HCT116 (cell line): ENCODE results near the gene PIP4K2A. TPM values are rescaled to one million over a fixed set of nuclear protein-coding genes. Genes with fewer than 3 reads are reported as not detected.

Experiments used
- ATAC-seq: fragments of 200-7000 bp; cut with Tn5 transposase; 2 replicates; pipeline ENCODE4 v1.9.1; 2020; ENCODE audit warnings: mild to moderate bottlenecking, moderate library complexity
- BruUV-seq: library from RNA; stranded (reverse); fragments of 400-500 nt; replicated peaks from 2 replicates; lab custom pipeline; 2021; lab: Mats Ljungman, UMichigan
- CTCF ChIA-PET: fragments of 300-600 bp; sonication (Branson Sonifier 250); formaldehyde crosslinking; loops from one replicate; lab custom pipeline; 2021; ENCODE audit warnings: antibody characterized with exemption; lab: Charles Lee
- POLR2A ChIA-PET: fragments of 300-600, 350-600 bp; sonication (Branson Sonifier 250); formaldehyde crosslinking; loops from one replicate; lab custom pipeline; 2021; ENCODE audit warnings: antibody characterized with exemption; lab: Charles Lee
- RAD21 ChIA-PET, 2 experiments: fragments of 300-600 bp; sonication (Branson Sonifier 250); formaldehyde crosslinking; loops; one replicate each; lab custom pipeline; 2023; ENCODE audit warnings: low total read pairs in 2 of 2; ENCODE audit not compliant: uncharacterized antibody in 2 of 2, unreplicated experiment in 2 of 2, low non-redundant PET in 1 of 2; lab: Charles Lee
- DNase-seq: peaks from one replicate; pipeline ENCODE4 v3.0.0-alpha.2; 2010; ENCODE audit warnings: low read depth, low spot score
- H2AFZ ChIP-seq: fragments of 200-600 bp; shearing (Covaris generic), sonication (generic); 2 replicates; pipeline ENCODE4 v1.6.1; 2017; ENCODE audit warnings: low read depth, mixed run types, mixed read lengths, antibody characterized with exemption, low read length; ENCODE audit not compliant: poor library complexity, severe bottlenecking
- H3K27ac ChIP-seq: 2 replicates; pipeline ENCODE4 v1.5.1; 2012; ENCODE audit warnings: low read depth, low read length
- H3K27me3 ChIP-seq: fragments of 200-600 bp; sonication (generic); 2 replicates; pipeline ENCODE4 v1.6.1; 2016; ENCODE audit warnings: mixed run types, low read length, mixed read lengths; ENCODE audit not compliant: insufficient read depth
- H3K36me3 ChIP-seq, 2 experiments: fragments of 200-500 bp in 1 of 2; fragments of 200-600 bp in 1 of 2; sonication (Bioruptor generic) in 1 of 2; sonication (generic) in 1 of 2; 2 replicates each; pipeline versions ENCODE4 v1.5.1 to v1.6.1; 2014 to 2016; ENCODE audit warnings: low read length in 2 of 2, inconsistent platforms in 1 of 2, mixed read lengths in 1 of 2, mixed run types in 1 of 2; ENCODE audit not compliant: insufficient read depth in 2 of 2, control insufficient read depth in 1 of 2
- H3K4me1 ChIP-seq, 2 experiments: fragments of 200-600 bp in 1 of 2; sonication (generic) in 1 of 2; 2 replicates each; pipeline versions ENCODE4 v1.5.1 to v1.6.1; 2012 to 2017; ENCODE audit warnings: low read length in 2 of 2, inconsistent platforms in 1 of 2, mild to moderate bottlenecking in 1 of 2, mixed read lengths in 1 of 2, mixed run types in 1 of 2, moderate library complexity in 1 of 2; ENCODE audit not compliant: insufficient read depth in 2 of 2, control insufficient read depth in 1 of 2
- H3K4me2 ChIP-seq: fragments of 200-600 bp; sonication (generic); 2 replicates; pipeline ENCODE4 v1.6.1; 2017; ENCODE audit warnings: mixed run types, low read length, mixed read lengths
- H3K4me3 ChIP-seq, 2 experiments: fragments of 200-600 bp in 1 of 2; sonication (generic) in 1 of 2; replicated peaks in 1 of 2; 2 replicates each; pipeline ENCODE4 v1.5.1; 2011 to 2016; ENCODE audit warnings: low read length in 2 of 2, control low read depth in 1 of 2, low read depth in 1 of 2, mild to moderate bottlenecking in 1 of 2, mixed read lengths in 1 of 2, mixed run types in 1 of 2
- H3K79me2 ChIP-seq: fragments of 200-600 bp; sonication (generic); 2 replicates; pipeline ENCODE4 v1.6.1; 2017; ENCODE audit warnings: mild to moderate bottlenecking, mixed run types, low read length, moderate library complexity, mixed read lengths; ENCODE audit not compliant: insufficient read depth
- H3K9ac ChIP-seq: fragments of 200-600 bp; sonication (generic); 2 replicates; pipeline ENCODE4 v1.6.1; 2016; ENCODE audit warnings: low read length, mixed read lengths
- H3K9me2 ChIP-seq: fragments of 200-600 bp; sonication (generic), shearing (Covaris generic); 2 replicates; pipeline ENCODE4 v1.6.1; 2017; ENCODE audit warnings: mixed run types, mild to moderate bottlenecking, moderate library complexity; ENCODE audit not compliant: insufficient read depth
- H3K9me3 ChIP-seq, 2 experiments: fragments of 200-500 bp in 1 of 2; fragments of 200-600 bp in 1 of 2; sonication (Bioruptor generic) in 1 of 2; sonication (generic) in 1 of 2; 2 replicates each; pipeline ENCODE4 v1.6.1; 2014 to 2017; ENCODE audit warnings: low read length in 2 of 2, mixed read lengths in 2 of 2, inconsistent platforms in 1 of 2, low read depth in 1 of 2, mild to moderate bottlenecking in 1 of 2, mixed run types in 1 of 2, moderate library complexity in 1 of 2; ENCODE audit not compliant: control insufficient read depth in 1 of 2, insufficient read depth in 1 of 2
- H4K20me1 ChIP-seq: fragments of 200-600 bp; sonication (generic), shearing (Covaris generic); 2 replicates; pipeline ENCODE4 v1.6.1; 2017; ENCODE audit warnings: mixed run types, mild to moderate bottlenecking, moderate library complexity; ENCODE audit not compliant: insufficient read depth
- CBX3 ChIP-seq: IDR thresholded peaks from 2 replicates; pipeline ENCODE4 v1.6.1; 2012; ENCODE audit warnings: low read depth
- CEBPB ChIP-seq: IDR thresholded peaks from 2 replicates; pipeline ENCODE4 v1.6.1; 2012; ENCODE audit warnings: low read depth
- CTCF ChIP-seq, 3 experiments: fragments of 200-600 bp in 1 of 3; sonication (generic) in 1 of 3; IDR thresholded peaks in 2 of 3; conservative IDR thresholded peaks in 1 of 3; 2 replicates each; pipeline ENCODE4 v1.5.1; 2012 to 2017; ENCODE audit warnings: low read depth in 2 of 3, low read length in 2 of 3, antibody characterized with exemption in 1 of 3, borderline replicate concordance in 1 of 3, control low read depth in 1 of 3, mild to moderate bottlenecking in 1 of 3, mixed read lengths in 1 of 3, mixed run types in 1 of 3, moderate library complexity in 1 of 3; ENCODE audit not compliant: insufficient read depth in 1 of 3
- EGR1 ChIP-seq: IDR thresholded peaks from 2 replicates; pipeline ENCODE4 v1.6.1; 2012; ENCODE audit warnings: low read depth
- ELF1 ChIP-seq: IDR thresholded peaks from 2 replicates; pipeline ENCODE4 v1.6.1; 2012; ENCODE audit warnings: low read depth, borderline replicate concordance
- EZH2 ChIP-seq: fragments of 200-600 bp; sonication (generic); IDR thresholded peaks from 2 replicates; pipeline ENCODE4 v1.6.1; 2017; ENCODE audit warnings: antibody characterized with exemption, mixed run types
- EZH2phosphoT487 ChIP-seq: fragments of 200-600 bp; IDR thresholded peaks from 2 replicates; pipeline ENCODE4 v1.6.1; 2018; ENCODE audit warnings: antibody characterized with exemption, borderline replicate concordance
- FOSL1 ChIP-seq: IDR thresholded peaks from 2 replicates; pipeline ENCODE4 v1.6.1; 2012; ENCODE audit warnings: low read depth
- POLR2A ChIP-seq: IDR thresholded peaks from 2 replicates; pipeline ENCODE4 v1.7.0; 2011; ENCODE audit warnings: borderline replicate concordance; ENCODE audit not compliant: insufficient read depth, insufficient read length; ENCODE audit errors: extremely low read depth
- POLR2AphosphoS5 ChIP-seq: IDR thresholded peaks from 2 replicates; pipeline ENCODE4 v1.6.1; 2011; ENCODE audit warnings: mild to moderate bottlenecking, low read depth, low read length, moderate library complexity
- SIN3A ChIP-seq: IDR thresholded peaks from 2 replicates; pipeline ENCODE4 v1.6.1; 2012; ENCODE audit warnings: low read depth
- SP1 ChIP-seq: IDR thresholded peaks from 2 replicates; pipeline ENCODE4 v1.6.1; 2012; ENCODE audit warnings: low read depth
- SRF ChIP-seq: IDR thresholded peaks from 2 replicates; pipeline ENCODE4 v1.6.1; 2012; ENCODE audit warnings: low read depth
- TCF7L2 ChIP-seq: IDR thresholded peaks from 2 replicates; pipeline ENCODE4 v1.7.0; 2011; ENCODE audit warnings: borderline replicate concordance, inconsistent platforms; ENCODE audit not compliant: insufficient read depth, insufficient read length; ENCODE audit errors: extremely low read depth
- YY1 ChIP-seq: IDR thresholded peaks from 2 replicates; pipeline ENCODE4 v1.6.1; 2011; ENCODE audit warnings: low read length, low read depth, moderate library complexity, mild to moderate bottlenecking; ENCODE audit not compliant: insufficient replicate concordance; ENCODE audit errors: extremely low read depth
- ZBTB33 ChIP-seq: IDR thresholded peaks from 2 replicates; pipeline ENCODE4 v1.6.1; 2011; ENCODE audit warnings: mild to moderate bottlenecking, low read length, moderate library complexity; ENCODE audit not compliant: insufficient replicate concordance; ENCODE audit errors: extremely low read depth
- ZFX ChIP-seq: fragments of 450-650 bp; IDR thresholded peaks from 2 replicates; pipeline ENCODE4 v1.6.1; 2017
- intact Hi-C: fragments of 100-400 bp; cut with micrococcal nuclease; formaldehyde crosslinking; loops from 2 replicates; pipeline ENCODE4 v1.10.0; 2022
- total RNA-seq: library from RNA; stranded (reverse); gene quantifications from one replicate; pipeline ENCODE4 v1.2.1, GENCODE V29; 2021; ENCODE audit not compliant: unreplicated experiment
- TF ChIP-seq, protein P1 (sequence below): IDR thresholded peaks from 2 replicates; pipeline ENCODE4 v1.6.1; 2012
- TF ChIP-seq, protein P2 (sequence below): IDR thresholded peaks from 2 replicates; pipeline ENCODE4 v1.6.1; 2012; ENCODE audit warnings: low read depth

Gene PIP4K2A
- total RNA-seq, 1 experiment from 2014 or later: 41.9 TPM

DNA sequence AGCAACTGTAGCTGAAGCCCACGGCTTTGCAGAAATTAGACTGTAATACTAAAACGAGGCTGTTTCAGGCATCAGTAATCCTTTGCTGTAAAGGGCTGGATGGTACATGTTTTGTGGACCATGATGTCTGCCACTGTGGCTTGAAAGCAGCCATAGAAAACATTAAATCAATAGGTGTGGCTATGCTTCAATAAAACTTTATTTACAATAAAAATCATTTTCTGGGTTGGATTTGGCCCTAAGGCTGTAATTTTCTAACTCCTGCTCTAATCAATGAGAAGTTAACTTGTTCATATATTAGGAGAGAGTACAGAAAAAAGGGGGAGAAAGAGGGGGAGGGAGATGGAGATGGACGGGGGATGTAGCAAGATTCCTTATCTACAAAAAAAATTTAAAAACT, 183.4 kb downstream of the PIP4K2A start (continued):
- no peak for TF ChIP-seq POLR2A
- TF ChIP-seq ZBTB33: no peak
- no peak for TF ChIP-seq ELF1
- TF ChIP-seq SP1: no peak
- no peak for TF ChIP-seq SIN3A
- TF ChIP-seq, protein P1, sequence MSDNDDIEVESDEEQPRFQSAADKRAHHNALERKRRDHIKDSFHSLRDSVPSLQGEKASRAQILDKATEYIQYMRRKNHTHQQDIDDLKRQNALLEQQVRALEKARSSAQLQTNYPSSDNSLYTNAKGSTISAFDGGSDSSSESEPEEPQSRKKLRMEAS: no peak
- TF ChIP-seq ZFX: no peak

GRCh38 chr10:22527520-22527919, 186.9 kb downstream of the PIP4K2A start:
- Histone ChIP-seq H3K9ac (no peak overlapping the region), H3K4me3 (no peak overlapping the region), H3K4me1 (no peaks in the 10 kb centered on the region), H3K4me2 (no peak overlapping the region), H3K27me3 (no peaks in the 10 kb centered on the region), H2AFZ (no peak overlapping the region), H3K79me2 (no peaks in the 10 kb centered on the region), H3K36me3 (no peaks in the 10 kb centered on the region), H3K9me2 (no peaks in the 10 kb centered on the region), H4K20me1 (no peaks in the 10 kb centered on the region), H3K9me3 (no peaks in the 10 kb centered on the region), H3K27ac (no peak overlapping the region)
- BruUV-seq: no TSS peak
- intact Hi-C loops: no loop called here
- POLR2A ChIA-PET: no interaction called here
- DNase-seq (no peak), ATAC-seq (no peak)
- RAD21 ChIA-PET: no interaction called here
- CTCF ChIA-PET: no interaction called here
- TF ChIP-seq TCF7L2 (no peak), POLR2AphosphoS5 (no peak), EZH2phosphoT487 (no peak), SP1 (no peak), YY1 (no peak), ELF1 (no peak), CBX3 (no peak), SRF (no peak), EZH2 (no peak), CEBPB (no peak), FOSL1 (no peak), EGR1 (no peak), CTCF (IDR thresholded peaks at IDR 0.05 in 2 of 3, conservative IDR thresholded peaks at IDR 0.05 in 1 of 3; ENCODE audit: borderline replicate concordance in 1 of 3, insufficient read depth in 1 of 3, low read depth in 2 of 3, low read length in 2 of 3) (no peak)
- TF ChIP-seq, protein P1: no peak
- TF ChIP-seq, protein P2, sequence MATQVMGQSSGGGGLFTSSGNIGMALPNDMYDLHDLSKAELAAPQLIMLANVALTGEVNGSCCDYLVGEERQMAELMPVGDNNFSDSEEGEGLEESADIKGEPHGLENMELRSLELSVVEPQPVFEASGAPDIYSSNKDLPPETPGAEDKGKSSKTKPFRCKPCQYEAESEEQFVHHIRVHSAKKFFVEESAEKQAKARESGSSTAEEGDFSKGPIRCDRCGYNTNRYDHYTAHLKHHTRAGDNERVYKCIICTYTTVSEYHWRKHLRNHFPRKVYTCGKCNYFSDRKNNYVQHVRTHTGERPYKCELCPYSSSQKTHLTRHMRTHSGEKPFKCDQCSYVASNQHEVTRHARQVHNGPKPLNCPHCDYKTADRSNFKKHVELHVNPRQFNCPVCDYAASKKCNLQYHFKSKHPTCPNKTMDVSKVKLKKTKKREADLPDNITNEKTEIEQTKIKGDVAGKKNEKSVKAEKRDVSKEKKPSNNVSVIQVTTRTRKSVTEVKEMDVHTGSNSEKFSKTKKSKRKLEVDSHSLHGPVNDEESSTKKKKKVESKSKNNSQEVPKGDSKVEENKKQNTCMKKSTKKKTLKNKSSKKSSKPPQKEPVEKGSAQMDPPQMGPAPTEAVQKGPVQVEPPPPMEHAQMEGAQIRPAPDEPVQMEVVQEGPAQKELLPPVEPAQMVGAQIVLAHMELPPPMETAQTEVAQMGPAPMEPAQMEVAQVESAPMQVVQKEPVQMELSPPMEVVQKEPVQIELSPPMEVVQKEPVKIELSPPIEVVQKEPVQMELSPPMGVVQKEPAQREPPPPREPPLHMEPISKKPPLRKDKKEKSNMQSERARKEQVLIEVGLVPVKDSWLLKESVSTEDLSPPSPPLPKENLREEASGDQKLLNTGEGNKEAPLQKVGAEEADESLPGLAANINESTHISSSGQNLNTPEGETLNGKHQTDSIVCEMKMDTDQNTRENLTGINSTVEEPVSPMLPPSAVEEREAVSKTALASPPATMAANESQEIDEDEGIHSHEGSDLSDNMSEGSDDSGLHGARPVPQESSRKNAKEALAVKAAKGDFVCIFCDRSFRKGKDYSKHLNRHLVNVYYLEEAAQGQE: no peak
